ENCODE data around the gene NR5A2. TPM values are rescaled to one million over a fixed set of nuclear protein-coding genes. Genes with fewer than 3 reads are reported as not detected.

NR5A2 gene
- polyA plus RNA-seq, 4 donors = 14.1 to 58.0 (median 18.8) TPM

- Histone ChIP-seq H3K27ac (ENCODE audit: low read depth in 1 of 3, low read length in 2 of 3) (no peak overlapping the region), H3K4me3 (ENCODE audit: low read depth in 1 of 3, low read length in 3 of 3) (no peak overlapping the region), H3K4me1 (ENCODE audit: control insufficient read depth in 3 of 3, insufficient read depth in 2 of 3, low read depth in 1 of 3, low read length in 2 of 3) (no peaks in the 10 kb centered on the region), H3K27me3 (ENCODE audit: control insufficient read depth in 3 of 3, insufficient read depth in 3 of 3, low read length in 3 of 3) (no peaks in the 10 kb centered on the region), H3K9me3 (ENCODE audit: control insufficient read depth in 2 of 2, insufficient read depth in 1 of 2, low read depth in 1 of 2, low read length in 1 of 2) (no peaks in the 10 kb centered on the region), H3K36me3 (ENCODE audit: control insufficient read depth in 3 of 3, insufficient read depth in 2 of 3, low read depth in 1 of 3, low read length in 3 of 3) (no peaks in the 10 kb centered on the region)
- WGBS, 3 donors = 88 to 91% (median 88%) methylated on average over 8 of the region's 8 CpGs
- no peak for DNase-seq
- no peak for FAIRE-seq
Observed at GRCh38 chr1:200194477-200194876, 167.0 kb downstream of the NR5A2 start.

- Histone ChIP-seq H3K27me3 (ENCODE audit: control insufficient read depth in 3 of 3, insufficient read depth in 3 of 3, low read length in 3 of 3) (no peaks in the 10 kb centered on the region), H3K4me1 (ENCODE audit: control insufficient read depth in 3 of 3, insufficient read depth in 2 of 3, low read depth in 1 of 3, low read length in 2 of 3) (no peaks in the 10 kb centered on the region), H3K9me3 (ENCODE audit: control insufficient read depth in 2 of 2, insufficient read depth in 1 of 2, low read depth in 1 of 2, low read length in 1 of 2) (peaks cover 0 to 9% of the 10 kb centered on the region in 2 donors), H3K27ac (ENCODE audit: low read depth in 1 of 3, low read length in 2 of 3) (no peak overlapping the region), H3K4me3 (ENCODE audit: low read depth in 1 of 3, low read length in 3 of 3) (no peak overlapping the region), H3K36me3 (ENCODE audit: control insufficient read depth in 3 of 3, insufficient read depth in 2 of 3, low read depth in 1 of 3, low read length in 3 of 3) (no peaks in the 10 kb centered on the region)
- no peak for DNase-seq
- FAIRE-seq = no peak
- WGBS, 3 donors = 37 to 53% (median 47%) methylated on average over 3 of the region's 3 CpGs
Observed at GRCh38 chr1:200198236-200198635, 170.7 kb downstream of the NR5A2 start.

- DNase-seq = no peak
- Histone ChIP-seq H3K9me3 (ENCODE audit: control insufficient read depth in 2 of 2, insufficient read depth in 1 of 2, low read depth in 1 of 2, low read length in 1 of 2) (peaks cover 0 to 9% of the 10 kb centered on the region in 2 donors), H3K27me3 (ENCODE audit: control insufficient read depth in 3 of 3, insufficient read depth in 3 of 3, low read length in 3 of 3) (no peaks in the 10 kb centered on the region), H3K27ac (ENCODE audit: low read depth in 1 of 3, low read length in 2 of 3) (no peak overlapping the region), H3K4me3 (ENCODE audit: low read depth in 1 of 3, low read length in 3 of 3) (no peak overlapping the region), H3K36me3 (ENCODE audit: control insufficient read depth in 3 of 3, insufficient read depth in 2 of 3, low read depth in 1 of 3, low read length in 3 of 3) (no peaks in the 10 kb centered on the region), H3K4me1 (ENCODE audit: control insufficient read depth in 3 of 3, insufficient read depth in 2 of 3, low read depth in 1 of 3, low read length in 2 of 3) (no peaks in the 10 kb centered on the region)
- 53 to 94% (median 92%) methylated on average over 5 of the region's 5 CpGs for WGBS, 3 donors
- no peak for FAIRE-seq
Observed at GRCh38 chr1:200205216-200205995, 177.9 kb downstream of the NR5A2 start.

GRCh38 chr1:200206340-200206739 lies 178.8 kb downstream of the NR5A2 start:
- H3K9me3 ChIP-seq (ENCODE audit: control insufficient read depth in 2 of 2, insufficient read depth in 1 of 2, low read depth in 1 of 2, low read length in 1 of 2) = no peaks in the 10 kb centered on the region
- no peaks in the 10 kb centered on the region for H3K27me3 ChIP-seq (ENCODE audit: control insufficient read depth in 3 of 3, insufficient read depth in 3 of 3, low read length in 3 of 3)
- no peak overlapping the region for H3K4me3 ChIP-seq (ENCODE audit: low read depth in 1 of 3, low read length in 3 of 3)
- H3K4me1 ChIP-seq (ENCODE audit: control insufficient read depth in 3 of 3, insufficient read depth in 2 of 3, low read depth in 1 of 3, low read length in 2 of 3) = no peaks in the 10 kb centered on the region
- H3K36me3 ChIP-seq (ENCODE audit: control insufficient read depth in 3 of 3, insufficient read depth in 2 of 3, low read depth in 1 of 3, low read length in 3 of 3) = no peaks in the 10 kb centered on the region
- WGBS, 3 donors = 87 to 96% (median 88%) methylated on average over 3 of the region's 3 CpGs
- FAIRE-seq (no peak), DNase-seq (no peak)
- H3K27ac ChIP-seq (ENCODE audit: low read depth in 1 of 3, low read length in 2 of 3) = no peak overlapping the region

GRCh38 chr1:200206761-200207160 lies 179.3 kb downstream of the NR5A2 start:
- Histone ChIP-seq H3K9me3 (ENCODE audit: control insufficient read depth in 2 of 2, insufficient read depth in 1 of 2, low read depth in 1 of 2, low read length in 1 of 2) (no peaks in the 10 kb centered on the region), H3K4me3 (ENCODE audit: low read depth in 1 of 3, low read length in 3 of 3) (no peak overlapping the region), H3K36me3 (ENCODE audit: control insufficient read depth in 3 of 3, insufficient read depth in 2 of 3, low read depth in 1 of 3, low read length in 3 of 3) (no peaks in the 10 kb centered on the region), H3K27ac (ENCODE audit: low read depth in 1 of 3, low read length in 2 of 3) (no peak overlapping the region), H3K27me3 (ENCODE audit: control insufficient read depth in 3 of 3, insufficient read depth in 3 of 3, low read length in 3 of 3) (no peaks in the 10 kb centered on the region), H3K4me1 (ENCODE audit: control insufficient read depth in 3 of 3, insufficient read depth in 2 of 3, low read depth in 1 of 3, low read length in 2 of 3) (no peaks in the 10 kb centered on the region)
- DNase-seq (no peak), FAIRE-seq (no peak)
- WGBS, 3 donors = 34 to 65% (median 60%) methylated on average over 1 of the region's 1 CpG

- no peak for DNase-seq
- H3K4me1 ChIP-seq (ENCODE audit: control insufficient read depth in 3 of 3, insufficient read depth in 2 of 3, low read depth in 1 of 3, low read length in 2 of 3) = no peaks in the 10 kb centered on the region
- WGBS, 3 donors = 64 to 82% (median 79%) methylated on average over 6 of the region's 6 CpGs
- FAIRE-seq = no peak
- H3K27me3 ChIP-seq (ENCODE audit: control insufficient read depth in 3 of 3, insufficient read depth in 3 of 3, low read length in 3 of 3) = no peaks in the 10 kb centered on the region
- H3K36me3 ChIP-seq (ENCODE audit: control insufficient read depth in 3 of 3, insufficient read depth in 2 of 3, low read depth in 1 of 3, low read length in 3 of 3) = no peaks in the 10 kb centered on the region
- no peaks in the 10 kb centered on the region for H3K9me3 ChIP-seq (ENCODE audit: control insufficient read depth in 2 of 2, insufficient read depth in 1 of 2, low read depth in 1 of 2, low read length in 1 of 2)
- H3K4me3 ChIP-seq (ENCODE audit: low read depth in 1 of 3, low read length in 3 of 3) = no peak overlapping the region
- no peak overlapping the region for H3K27ac ChIP-seq (ENCODE audit: low read depth in 1 of 3, low read length in 2 of 3)
Observed at GRCh38 chr1:200207711-200208126, 180.2 kb downstream of the NR5A2 start.

GRCh38 chr1:200211157-200211556 lies 183.6 kb downstream of the NR5A2 start:
- no peaks in the 10 kb centered on the region for H3K4me1 ChIP-seq (ENCODE audit: control insufficient read depth in 3 of 3, insufficient read depth in 2 of 3, low read depth in 1 of 3, low read length in 2 of 3)
- peaks cover 0 to 7% of the 10 kb centered on the region in 2 donors for H3K9me3 ChIP-seq (ENCODE audit: control insufficient read depth in 2 of 2, insufficient read depth in 1 of 2, low read depth in 1 of 2, low read length in 1 of 2)
- FAIRE-seq (no peak), DNase-seq (no peak)
- H3K36me3 ChIP-seq (ENCODE audit: control insufficient read depth in 3 of 3, insufficient read depth in 2 of 3, low read depth in 1 of 3, low read length in 3 of 3) = no peaks in the 10 kb centered on the region
- 75 to 89% (median 88%) methylated on average over 7 of the region's 7 CpGs for WGBS, 3 donors
- H3K4me3 ChIP-seq (ENCODE audit: low read depth in 1 of 3, low read length in 3 of 3) = no peak overlapping the region
- no peaks in the 10 kb centered on the region for H3K27me3 ChIP-seq (ENCODE audit: control insufficient read depth in 3 of 3, insufficient read depth in 3 of 3, low read length in 3 of 3)
- H3K27ac ChIP-seq (ENCODE audit: low read depth in 1 of 3, low read length in 2 of 3) = no peak overlapping the region

GRCh38 chr1:200213392-200213791 lies 185.9 kb downstream of the NR5A2 start:
- Histone ChIP-seq H3K9me3 (ENCODE audit: control insufficient read depth in 2 of 2, insufficient read depth in 1 of 2, low read depth in 1 of 2, low read length in 1 of 2) (peaks cover 0 to 7% of the 10 kb centered on the region in 2 donors), H3K4me1 (ENCODE audit: control insufficient read depth in 3 of 3, insufficient read depth in 2 of 3, low read depth in 1 of 3, low read length in 2 of 3) (no peaks in the 10 kb centered on the region), H3K4me3 (ENCODE audit: low read depth in 1 of 3, low read length in 3 of 3) (no peak overlapping the region), H3K27ac (ENCODE audit: low read depth in 1 of 3, low read length in 2 of 3) (no peak overlapping the region), H3K36me3 (ENCODE audit: control insufficient read depth in 3 of 3, insufficient read depth in 2 of 3, low read depth in 1 of 3, low read length in 3 of 3) (no peaks in the 10 kb centered on the region), H3K27me3 (ENCODE audit: control insufficient read depth in 3 of 3, insufficient read depth in 3 of 3, low read length in 3 of 3) (no peaks in the 10 kb centered on the region)
- 90 to 96% (median 95%) methylated on average over 24 of the region's 24 CpGs for WGBS, 3 donors
- FAIRE-seq (no peak), DNase-seq (no peak)

GRCh38 chr1:200213921-200214320 lies 186.4 kb downstream of the NR5A2 start:
- Histone ChIP-seq H3K27ac (ENCODE audit: low read depth in 1 of 3, low read length in 2 of 3) (no peak overlapping the region), H3K36me3 (ENCODE audit: control insufficient read depth in 3 of 3, insufficient read depth in 2 of 3, low read depth in 1 of 3, low read length in 3 of 3) (no peaks in the 10 kb centered on the region), H3K9me3 (ENCODE audit: control insufficient read depth in 2 of 2, insufficient read depth in 1 of 2, low read depth in 1 of 2, low read length in 1 of 2) (peaks cover 0 to 7% of the 10 kb centered on the region in 2 donors), H3K4me3 (ENCODE audit: low read depth in 1 of 3, low read length in 3 of 3) (no peak overlapping the region), H3K4me1 (ENCODE audit: control insufficient read depth in 3 of 3, insufficient read depth in 2 of 3, low read depth in 1 of 3, low read length in 2 of 3) (no peaks in the 10 kb centered on the region), H3K27me3 (ENCODE audit: control insufficient read depth in 3 of 3, insufficient read depth in 3 of 3, low read length in 3 of 3) (no peaks in the 10 kb centered on the region)
- WGBS, 3 donors = 90 to 96% (median 95%) methylated on average over 15 of the region's 15 CpGs
- FAIRE-seq (no peak), DNase-seq (no peak)

Data from small intestine (tissue), 7 donors.